ENCODE measurements around the gene DKK2.

The DKK2 gene

GRCh38 chr4:107018344-107018735 is 17.8 kb downstream of the DKK2 start:
- Histone ChIP-seq H3K9me3 (ENCODE audit: control insufficient read depth, low read length) (no peaks in the 10 kb centered on the region), H3K4me3 (ENCODE audit: low read depth, low read length) (no peak overlapping the region), H3K27ac (no peak overlapping the region), H3K9ac (no peak overlapping the region), H3K27me3 (ENCODE audit: control insufficient read depth, insufficient read depth, low read length) (no peaks in the 10 kb centered on the region), H3K4me2 (ENCODE audit: low read length) (no peak overlapping the region), H3K4me1 (no peaks in the 10 kb centered on the region), H3K79me2 (no peaks in the 10 kb centered on the region), H2AFZ (no peak overlapping the region), H3K36me3 (ENCODE audit: control insufficient read depth, insufficient read depth, low read length) (no peaks in the 10 kb centered on the region)
- no peak for TF ChIP-seq CTCF (IDR thresholded peaks at IDR 0.05)

DNA sequence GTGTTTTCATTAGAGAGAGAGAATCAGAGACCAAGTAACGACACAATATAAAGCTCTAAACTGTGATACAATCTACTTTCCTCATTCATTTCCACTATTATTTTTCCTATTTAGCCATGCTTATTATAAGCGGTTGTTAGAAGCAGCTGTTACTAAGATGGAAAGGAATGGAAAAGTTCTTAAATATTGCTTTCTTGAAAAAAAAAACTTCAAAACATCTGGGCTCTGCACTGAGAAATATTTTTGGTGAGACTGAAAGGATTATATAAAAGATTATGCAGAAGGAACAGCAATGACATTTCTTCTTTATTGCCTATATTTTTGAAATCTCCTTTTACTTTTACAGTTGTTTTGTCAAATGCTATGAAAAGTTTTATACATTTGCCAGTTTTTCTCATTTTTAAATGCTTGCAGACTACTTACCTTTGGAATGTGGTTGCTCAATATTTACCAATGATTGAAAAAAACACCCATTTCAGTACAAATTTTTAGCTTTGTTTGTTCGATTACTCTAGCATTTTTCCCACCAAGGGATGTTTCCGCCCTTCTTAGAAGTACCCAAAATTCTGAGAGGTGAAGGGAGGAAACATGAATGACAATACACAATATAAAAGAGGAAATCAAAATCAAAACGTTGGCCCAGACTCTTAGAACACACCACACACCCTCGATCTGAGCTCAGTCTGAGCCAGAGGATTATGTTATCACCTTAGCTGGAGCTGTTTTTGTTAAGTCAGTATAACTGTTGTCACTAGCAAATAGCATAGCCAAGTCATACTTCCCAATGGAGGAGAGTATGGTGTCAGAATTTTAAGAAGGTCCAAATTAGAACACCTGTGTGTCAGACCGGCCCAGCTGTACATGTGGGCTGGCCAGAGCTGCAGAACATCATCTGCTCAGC is 18.4 kb downstream of the DKK2 start:
- no peak overlapping the region for H3K4me2 ChIP-seq (ENCODE audit: low read length)
- H3K79me2 ChIP-seq, result no peaks in the 10 kb centered on the region
- H2AFZ ChIP-seq, result no peak overlapping the region
- H3K9me3 ChIP-seq (ENCODE audit: control insufficient read depth, low read length), result no peaks in the 10 kb centered on the region
- no peak for TF ChIP-seq CTCF (IDR thresholded peaks at IDR 0.05)
- H3K27ac ChIP-seq, result no peak overlapping the region
- no peak overlapping the region for H3K4me3 ChIP-seq (ENCODE audit: low read depth, low read length)
- H3K27me3 ChIP-seq (ENCODE audit: control insufficient read depth, insufficient read depth, low read length), result no peaks in the 10 kb centered on the region
- no peaks in the 10 kb centered on the region for H3K4me1 ChIP-seq
- no peak overlapping the region for H3K9ac ChIP-seq
- H3K36me3 ChIP-seq (ENCODE audit: control insufficient read depth, insufficient read depth, low read length), result no peaks in the 10 kb centered on the region

GRCh38 chr4:107011312-107011711 is 24.8 kb downstream of the DKK2 start:
- H3K9ac ChIP-seq, result no peak overlapping the region
- no peak overlapping the region for H3K4me2 ChIP-seq (ENCODE audit: low read length)
- H3K27ac ChIP-seq, result no peak overlapping the region
- no peak for TF ChIP-seq CTCF (IDR thresholded peaks at IDR 0.05)
- no peaks in the 10 kb centered on the region for H3K9me3 ChIP-seq (ENCODE audit: control insufficient read depth, low read length)
- H3K4me1 ChIP-seq, result no peaks in the 10 kb centered on the region
- H3K79me2 ChIP-seq, result no peaks in the 10 kb centered on the region
- no peak overlapping the region for H3K4me3 ChIP-seq (ENCODE audit: low read depth, low read length)
- H2AFZ ChIP-seq, result no peak overlapping the region
- no peaks in the 10 kb centered on the region for H3K27me3 ChIP-seq (ENCODE audit: control insufficient read depth, insufficient read depth, low read length)
- no peaks in the 10 kb centered on the region for H3K36me3 ChIP-seq (ENCODE audit: control insufficient read depth, insufficient read depth, low read length)

DNA sequence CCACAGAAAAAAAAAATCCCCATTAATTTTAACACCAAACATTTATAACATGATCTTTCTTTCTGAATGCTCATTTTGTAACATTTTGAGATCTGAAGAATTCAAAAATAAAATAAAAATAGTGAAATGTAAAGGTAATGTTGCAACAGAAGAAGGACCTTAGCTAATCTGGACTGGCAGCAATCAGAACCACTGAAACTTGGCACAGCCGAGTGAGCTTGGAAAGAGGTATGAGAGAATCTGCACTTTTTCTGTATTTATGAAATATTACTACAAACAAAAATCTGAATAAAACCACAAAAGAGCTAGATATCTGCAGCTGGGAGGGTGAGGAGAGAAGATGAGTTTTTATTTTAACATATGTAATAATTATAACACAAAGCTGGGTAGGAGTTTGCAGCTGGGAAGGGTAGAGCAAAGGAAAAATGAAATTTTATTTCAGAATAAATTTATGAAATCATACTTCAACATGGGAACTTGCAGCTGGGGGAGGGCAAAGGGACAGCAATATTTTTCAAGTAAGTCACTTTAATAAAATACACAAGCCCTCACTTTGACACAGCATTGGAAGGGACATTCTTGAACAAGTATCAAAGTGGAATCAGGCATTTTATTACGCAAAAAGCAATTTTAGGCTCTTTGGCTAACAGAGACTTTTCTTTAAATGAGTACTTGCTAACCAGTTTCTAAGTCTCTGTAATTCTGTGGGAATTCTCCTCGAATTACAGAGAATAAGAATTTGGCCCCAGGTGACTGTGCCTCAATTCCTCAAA is 26.7 kb downstream of the DKK2 start:
- Histone ChIP-seq H3K27me3 (ENCODE audit: control insufficient read depth, insufficient read depth, low read length) (no peaks in the 10 kb centered on the region), H3K27ac (no peak overlapping the region), H3K36me3 (ENCODE audit: control insufficient read depth, insufficient read depth, low read length) (no peaks in the 10 kb centered on the region), H3K4me3 (ENCODE audit: low read depth, low read length) (no peak overlapping the region), H3K4me1 (no peaks in the 10 kb centered on the region), H3K4me2 (ENCODE audit: low read length) (no peak overlapping the region), H3K79me2 (no peaks in the 10 kb centered on the region), H2AFZ (no peak overlapping the region), H3K9me3 (ENCODE audit: control insufficient read depth, low read length) (no peaks in the 10 kb centered on the region), H3K9ac (no peak overlapping the region)
- no peak for TF ChIP-seq CTCF (IDR thresholded peaks at IDR 0.05)

Measured in parathyroid adenoma (tissue), 2 donors.